ENCODE measurements around the gene RAPGEF1.

The RAPGEF1 gene

DNA sequence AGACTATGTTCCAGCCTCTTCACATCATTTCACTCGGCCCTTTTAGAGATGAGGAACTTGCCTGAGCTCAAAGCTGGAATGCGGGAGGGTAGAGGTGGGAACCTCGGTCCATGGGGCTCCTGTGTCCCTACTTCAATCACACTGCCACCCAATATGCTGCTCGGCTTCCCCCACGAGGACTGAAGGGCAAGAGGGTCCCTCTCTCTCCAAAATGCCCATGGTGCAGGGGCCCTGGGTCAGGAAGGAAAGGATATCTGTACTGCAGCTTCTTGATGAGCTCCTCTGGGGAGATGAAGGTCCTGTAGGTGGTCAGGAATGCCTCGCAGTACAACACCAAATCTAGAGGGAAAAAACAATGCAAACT, 148.0 kb downstream of the RAPGEF1 start:
- no peak for DNase-seq (ENCODE audit: low read depth)
- Histone ChIP-seq H3K9ac (ENCODE audit: low read length) (no peak overlapping the region), H3K27me3 (replicated peaks; ENCODE audit: control insufficient read depth, insufficient read depth, low read length) (no peaks in the 10 kb centered on the region), H3K4me1 (ENCODE audit: control insufficient read depth, insufficient read depth, low read length) (no peaks in the 10 kb centered on the region), H3K4me3 (ENCODE audit: low read length) (no peak overlapping the region), H3K36me3 (ENCODE audit: control insufficient read depth, insufficient read depth, low read length, severe bottlenecking) (peaks cover 69% of the 10 kb centered on the region), H3K9me3 (ENCODE audit: control insufficient read depth, low read length) (no peaks in the 10 kb centered on the region)

DNA sequence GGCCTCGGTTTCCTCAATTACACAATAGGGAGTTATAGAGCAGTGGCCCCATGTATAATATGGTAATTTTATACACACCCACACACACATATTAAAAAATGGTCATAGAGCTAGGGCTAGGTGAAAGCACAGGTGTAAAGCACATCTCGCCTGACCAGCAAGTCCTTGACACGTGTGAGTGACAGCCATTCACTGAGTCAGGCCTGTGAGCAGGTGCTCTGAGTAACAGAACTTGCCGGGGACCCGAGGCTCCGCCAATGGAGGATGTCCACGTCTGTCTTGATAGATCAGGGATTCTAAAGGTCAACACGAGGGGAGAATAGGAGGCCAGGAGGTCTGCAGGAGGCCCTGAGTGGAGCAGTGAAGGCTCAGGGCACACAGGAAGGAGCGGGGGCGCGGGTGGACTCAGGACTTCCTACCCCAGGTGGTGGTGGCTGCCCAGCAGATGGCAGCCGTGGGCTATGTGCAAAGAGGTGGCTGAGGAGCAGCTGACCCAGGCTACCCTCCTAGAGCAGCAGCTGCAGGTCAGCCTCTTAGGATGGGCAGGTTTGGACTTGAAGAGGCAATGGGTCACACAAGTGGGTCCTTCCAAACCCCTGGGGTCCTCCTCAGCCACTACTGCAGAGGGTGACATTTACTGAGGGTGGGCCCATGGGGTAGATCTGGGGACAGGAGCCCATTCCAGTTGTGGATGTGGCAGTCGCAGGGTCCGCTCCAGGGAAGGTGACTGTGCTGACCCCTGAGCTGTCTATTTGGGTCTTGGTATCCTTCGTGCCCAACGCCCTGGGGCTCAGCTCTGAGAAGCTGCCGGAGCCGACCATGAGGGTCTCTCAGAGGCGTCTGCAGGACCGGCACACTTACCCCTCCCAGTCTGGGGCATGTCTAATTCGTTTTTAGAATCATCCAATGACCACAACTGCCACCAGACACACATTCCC, 148.7 kb downstream of the RAPGEF1 start:
- Histone ChIP-seq H3K4me1 (ENCODE audit: control insufficient read depth, insufficient read depth, low read length) (no peaks in the 10 kb centered on the region), H3K27me3 (replicated peaks; ENCODE audit: control insufficient read depth, insufficient read depth, low read length) (no peaks in the 10 kb centered on the region), H3K4me3 (ENCODE audit: low read length) (no peak overlapping the region), H3K9ac (ENCODE audit: low read length) (no peak overlapping the region), H3K9me3 (ENCODE audit: control insufficient read depth, low read length) (no peaks in the 10 kb centered on the region), H3K36me3 (ENCODE audit: control insufficient read depth, insufficient read depth, low read length, severe bottlenecking) (peaks cover 63% of the 10 kb centered on the region)
- DNase-seq (ENCODE audit: low read depth): peak; percentile 91

DNA sequence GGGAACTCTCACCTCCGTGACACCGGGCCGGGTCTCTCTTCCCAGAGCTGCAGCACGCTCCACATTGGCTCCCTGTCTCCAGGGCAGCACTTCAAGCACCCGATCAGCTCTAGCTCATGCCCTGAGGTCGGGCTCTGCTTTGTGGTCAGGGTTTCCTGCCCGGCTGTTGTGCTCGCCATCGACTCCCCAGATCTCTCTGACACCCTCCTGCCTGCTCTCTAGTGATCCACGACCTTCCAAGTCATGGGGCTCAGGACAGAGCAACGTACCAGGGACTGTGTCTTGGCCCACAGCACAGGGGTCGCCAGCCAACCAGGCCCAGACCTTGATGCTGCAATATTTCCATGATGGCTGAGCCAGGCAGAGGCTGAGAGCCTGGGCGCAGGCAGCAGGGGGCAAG, 149.4 kb downstream of the RAPGEF1 start:
- Histone ChIP-seq H3K9me3 (ENCODE audit: control insufficient read depth, low read length) (no peaks in the 10 kb centered on the region), H3K36me3 (ENCODE audit: control insufficient read depth, insufficient read depth, low read length, severe bottlenecking) (peaks cover 58% of the 10 kb centered on the region), H3K4me3 (ENCODE audit: low read length) (no peak overlapping the region), H3K27me3 (replicated peaks; ENCODE audit: control insufficient read depth, insufficient read depth, low read length) (no peaks in the 10 kb centered on the region), H3K4me1 (ENCODE audit: control insufficient read depth, insufficient read depth, low read length) (no peaks in the 10 kb centered on the region), H3K9ac (ENCODE audit: low read length) (no peak overlapping the region)
- no peak for DNase-seq (ENCODE audit: low read depth)

DNA sequence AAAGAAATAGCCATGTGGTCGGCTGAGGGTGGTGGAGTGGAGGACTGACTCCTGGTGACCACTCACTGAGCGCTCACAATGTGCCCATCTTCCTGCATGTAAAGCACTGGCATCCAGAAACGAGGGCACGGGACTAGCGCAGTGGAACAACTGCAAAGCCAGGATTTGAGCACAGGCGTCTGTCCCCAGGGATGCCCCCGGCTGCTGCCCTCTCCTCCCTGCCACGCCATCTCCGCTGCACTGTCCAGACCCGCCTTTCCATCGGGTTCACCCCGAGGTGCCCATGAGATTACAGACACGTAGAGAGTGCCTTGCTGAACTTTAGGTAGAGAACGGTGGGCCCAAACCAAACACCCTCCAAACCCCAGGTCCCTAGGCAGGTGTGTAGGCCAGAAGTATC, 149.9 kb downstream of the RAPGEF1 start:
- Histone ChIP-seq H3K4me3 (ENCODE audit: low read length) (no peak overlapping the region), H3K27me3 (replicated peaks; ENCODE audit: control insufficient read depth, insufficient read depth, low read length) (no peaks in the 10 kb centered on the region), H3K9me3 (ENCODE audit: control insufficient read depth, low read length) (no peaks in the 10 kb centered on the region), H3K4me1 (ENCODE audit: control insufficient read depth, insufficient read depth, low read length) (no peaks in the 10 kb centered on the region), H3K9ac (ENCODE audit: low read length) (no peak overlapping the region), H3K36me3 (ENCODE audit: control insufficient read depth, insufficient read depth, low read length, severe bottlenecking) (peaks cover 59% of the 10 kb centered on the region)
- DNase-seq (ENCODE audit: low read depth): no peak

DNA sequence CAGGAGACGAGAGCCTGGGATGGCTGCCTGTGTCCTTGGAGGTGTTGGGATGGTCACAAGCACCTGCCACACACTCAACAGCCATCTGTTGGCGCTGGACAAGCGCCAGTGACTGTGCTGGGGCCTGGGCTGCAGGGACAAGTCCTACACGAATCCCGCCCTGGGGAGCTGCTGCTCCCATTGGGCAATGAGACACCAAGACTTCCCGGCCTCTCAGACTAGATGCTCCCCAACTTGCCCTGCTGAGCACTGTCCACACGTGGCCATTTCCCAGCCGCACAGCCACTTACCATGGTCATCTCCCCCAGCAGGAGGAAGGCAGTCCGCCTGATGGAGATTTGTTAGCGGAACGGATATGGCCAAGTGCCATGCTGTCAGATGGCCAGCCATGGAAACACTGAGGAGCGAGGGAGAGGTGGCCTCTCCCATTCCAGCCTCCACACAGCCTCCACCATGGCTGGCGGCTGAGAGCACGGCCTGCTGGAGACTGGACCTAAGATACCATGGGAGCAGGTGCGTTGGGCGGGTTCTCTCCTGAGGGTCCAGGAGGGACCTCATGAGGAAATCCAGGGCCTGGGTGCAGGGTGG, 150.7 kb downstream of the RAPGEF1 start:
- Histone ChIP-seq H3K36me3 (ENCODE audit: control insufficient read depth, insufficient read depth, low read length, severe bottlenecking) (peaks cover 59% of the 10 kb centered on the region), H3K9ac (ENCODE audit: low read length) (no peak overlapping the region), H3K4me1 (ENCODE audit: control insufficient read depth, insufficient read depth, low read length) (no peaks in the 10 kb centered on the region), H3K9me3 (ENCODE audit: control insufficient read depth, low read length) (no peaks in the 10 kb centered on the region), H3K27me3 (replicated peaks; ENCODE audit: control insufficient read depth, insufficient read depth, low read length) (no peaks in the 10 kb centered on the region), H3K4me3 (ENCODE audit: low read length) (no peak overlapping the region)
- no peak for DNase-seq (ENCODE audit: low read depth)

DNA sequence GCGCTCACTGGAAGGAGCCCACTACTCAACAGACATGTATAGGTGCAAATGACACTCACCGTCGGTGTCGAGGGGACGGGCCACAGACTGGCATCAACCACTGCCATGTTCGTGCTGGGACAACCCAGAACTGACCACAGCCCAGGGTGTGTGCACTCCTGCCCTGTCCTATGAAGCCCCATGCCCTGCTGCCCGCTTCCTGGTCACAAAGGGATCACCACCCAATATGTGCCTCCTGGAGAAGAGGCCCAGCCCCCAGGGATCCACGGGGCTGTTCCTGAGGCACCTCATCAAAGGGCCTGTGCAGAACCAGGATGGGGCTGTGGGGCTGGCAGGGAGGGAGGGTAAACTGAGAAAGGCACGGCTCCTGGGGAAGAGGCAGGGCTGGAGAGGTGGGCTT, 151.5 kb downstream of the RAPGEF1 start:
- Histone ChIP-seq H3K36me3 (ENCODE audit: control insufficient read depth, insufficient read depth, low read length, severe bottlenecking) (peaks cover 67% of the 10 kb centered on the region), H3K27me3 (replicated peaks; ENCODE audit: control insufficient read depth, insufficient read depth, low read length) (no peaks in the 10 kb centered on the region), H3K4me3 (ENCODE audit: low read length) (no peak overlapping the region), H3K9ac (ENCODE audit: low read length) (no peak overlapping the region), H3K4me1 (ENCODE audit: control insufficient read depth, insufficient read depth, low read length) (no peaks in the 10 kb centered on the region), H3K9me3 (ENCODE audit: control insufficient read depth, low read length) (no peaks in the 10 kb centered on the region)
- DNase-seq (ENCODE audit: low read depth): no peak

DNA sequence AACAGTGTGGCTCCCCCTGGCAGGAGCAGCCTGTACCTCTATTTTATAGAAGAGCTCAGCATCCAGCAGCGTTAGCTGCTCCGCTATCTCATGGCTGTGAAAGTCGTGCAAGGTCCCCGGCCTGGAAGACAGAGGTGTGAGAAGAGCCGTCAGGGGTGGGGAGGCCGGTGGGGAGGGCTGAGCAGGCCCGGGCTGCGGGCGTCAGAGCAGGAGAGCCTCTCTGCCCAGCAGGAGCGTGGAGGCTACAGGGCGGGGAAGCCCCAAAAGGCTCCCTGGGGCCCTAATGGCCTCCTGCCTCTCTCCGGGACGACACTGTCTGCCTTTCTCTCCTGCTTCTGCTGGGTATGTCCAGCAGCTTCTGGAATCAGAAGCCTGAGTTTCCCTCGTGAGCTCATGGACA, 152.0 kb downstream of the RAPGEF1 start:
- H3K4me1 ChIP-seq (ENCODE audit: control insufficient read depth, insufficient read depth, low read length): no peaks in the 10 kb centered on the region
- H3K9me3 ChIP-seq (ENCODE audit: control insufficient read depth, low read length): no peaks in the 10 kb centered on the region
- H3K27me3 ChIP-seq (replicated peaks; ENCODE audit: control insufficient read depth, insufficient read depth, low read length): no peaks in the 10 kb centered on the region
- peaks cover 72% of the 10 kb centered on the region for H3K36me3 ChIP-seq (ENCODE audit: control insufficient read depth, insufficient read depth, low read length, severe bottlenecking)
- H3K9ac ChIP-seq (ENCODE audit: low read length): no peak overlapping the region
- no peak overlapping the region for H3K4me3 ChIP-seq (ENCODE audit: low read length)
- no peak for DNase-seq (ENCODE audit: low read depth)

DNA sequence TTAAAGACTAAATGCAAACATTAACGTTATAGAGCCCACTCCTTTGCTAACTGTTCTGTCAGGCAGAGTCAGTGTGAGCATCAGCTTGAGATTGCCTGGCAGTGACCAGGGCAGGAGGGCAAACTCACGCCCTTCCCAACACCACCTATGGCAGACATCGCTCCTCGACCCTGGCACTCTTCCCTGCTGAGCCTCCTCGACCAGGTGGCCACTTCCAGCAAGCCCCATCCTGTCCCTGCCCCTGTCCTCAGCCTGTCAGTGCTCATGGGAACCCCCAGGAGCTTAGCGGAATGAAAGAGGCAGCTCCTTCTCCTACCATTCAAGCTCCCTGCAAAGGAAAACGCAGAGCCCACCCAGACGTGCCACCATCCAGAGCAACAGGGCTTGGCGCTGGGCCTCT, 152.5 kb downstream of the RAPGEF1 start:
- H3K27me3 ChIP-seq (replicated peaks; ENCODE audit: control insufficient read depth, insufficient read depth, low read length): no peaks in the 10 kb centered on the region
- no peaks in the 10 kb centered on the region for H3K4me1 ChIP-seq (ENCODE audit: control insufficient read depth, insufficient read depth, low read length)
- H3K36me3 ChIP-seq (ENCODE audit: control insufficient read depth, insufficient read depth, low read length, severe bottlenecking): peaks cover 76% of the 10 kb centered on the region
- no peak overlapping the region for H3K4me3 ChIP-seq (ENCODE audit: low read length)
- DNase-seq (ENCODE audit: low read depth): no peak
- H3K9me3 ChIP-seq (ENCODE audit: control insufficient read depth, low read length): no peaks in the 10 kb centered on the region
- H3K9ac ChIP-seq (ENCODE audit: low read length): no peak overlapping the region

DNA sequence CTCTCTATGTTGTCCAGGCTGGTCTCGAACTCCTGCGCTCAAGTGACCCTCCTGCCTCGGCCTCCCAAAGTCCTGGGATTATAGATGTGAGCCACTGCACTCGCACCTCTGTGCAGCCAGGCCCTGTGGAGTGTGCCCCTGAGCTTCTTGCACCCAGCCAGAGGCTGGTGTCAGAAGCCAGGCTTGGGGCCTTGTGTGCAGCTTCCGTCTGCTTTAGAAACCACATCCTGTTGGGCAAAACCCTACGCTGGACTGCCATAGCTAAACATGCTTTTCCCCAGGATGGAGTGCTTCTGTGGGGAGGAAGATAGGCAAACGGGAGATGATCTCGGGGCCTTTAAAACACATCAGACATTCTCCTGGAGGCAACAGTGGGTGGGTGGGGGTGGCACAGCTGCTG, 154.5 kb downstream of the RAPGEF1 start:
- Histone ChIP-seq H3K4me1 (ENCODE audit: control insufficient read depth, insufficient read depth, low read length) (no peaks in the 10 kb centered on the region), H3K4me3 (ENCODE audit: low read length) (no peak overlapping the region), H3K9ac (ENCODE audit: low read length) (no peak overlapping the region), H3K36me3 (ENCODE audit: control insufficient read depth, insufficient read depth, low read length, severe bottlenecking) (peaks cover 72% of the 10 kb centered on the region), H3K27me3 (replicated peaks; ENCODE audit: control insufficient read depth, insufficient read depth, low read length) (no peaks in the 10 kb centered on the region), H3K9me3 (ENCODE audit: control insufficient read depth, low read length) (no peaks in the 10 kb centered on the region)
- DNase-seq (ENCODE audit: low read depth): no peak

DNA sequence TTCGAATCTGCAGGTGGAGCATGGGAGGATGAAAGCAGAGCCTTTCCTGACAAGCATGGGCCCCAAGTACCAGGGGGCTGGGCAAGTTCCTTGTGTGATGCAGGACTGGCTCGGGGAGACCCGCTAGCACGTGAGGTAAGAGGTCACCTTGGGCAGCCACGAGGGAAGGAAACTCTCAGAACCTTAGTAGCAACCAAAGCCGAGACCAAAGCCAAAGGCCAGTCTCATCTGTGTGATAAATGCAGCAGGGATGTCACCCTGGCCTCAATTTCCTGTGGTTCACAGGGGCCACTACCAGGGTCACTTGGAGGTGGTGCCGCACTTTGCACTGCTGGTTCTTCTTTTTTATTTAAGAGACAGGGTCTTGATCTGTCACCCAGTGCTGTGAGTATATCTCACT, 155.0 kb downstream of the RAPGEF1 start:
- Histone ChIP-seq H3K27me3 (replicated peaks; ENCODE audit: control insufficient read depth, insufficient read depth, low read length) (no peaks in the 10 kb centered on the region), H3K9me3 (ENCODE audit: control insufficient read depth, low read length) (no peaks in the 10 kb centered on the region), H3K36me3 (ENCODE audit: control insufficient read depth, insufficient read depth, low read length, severe bottlenecking) (peaks cover 72% of the 10 kb centered on the region), H3K4me1 (ENCODE audit: control insufficient read depth, insufficient read depth, low read length) (no peaks in the 10 kb centered on the region), H3K9ac (ENCODE audit: low read length) (no peak overlapping the region), H3K4me3 (ENCODE audit: low read length) (no peak overlapping the region)
- no peak for DNase-seq (ENCODE audit: low read depth)

DNA sequence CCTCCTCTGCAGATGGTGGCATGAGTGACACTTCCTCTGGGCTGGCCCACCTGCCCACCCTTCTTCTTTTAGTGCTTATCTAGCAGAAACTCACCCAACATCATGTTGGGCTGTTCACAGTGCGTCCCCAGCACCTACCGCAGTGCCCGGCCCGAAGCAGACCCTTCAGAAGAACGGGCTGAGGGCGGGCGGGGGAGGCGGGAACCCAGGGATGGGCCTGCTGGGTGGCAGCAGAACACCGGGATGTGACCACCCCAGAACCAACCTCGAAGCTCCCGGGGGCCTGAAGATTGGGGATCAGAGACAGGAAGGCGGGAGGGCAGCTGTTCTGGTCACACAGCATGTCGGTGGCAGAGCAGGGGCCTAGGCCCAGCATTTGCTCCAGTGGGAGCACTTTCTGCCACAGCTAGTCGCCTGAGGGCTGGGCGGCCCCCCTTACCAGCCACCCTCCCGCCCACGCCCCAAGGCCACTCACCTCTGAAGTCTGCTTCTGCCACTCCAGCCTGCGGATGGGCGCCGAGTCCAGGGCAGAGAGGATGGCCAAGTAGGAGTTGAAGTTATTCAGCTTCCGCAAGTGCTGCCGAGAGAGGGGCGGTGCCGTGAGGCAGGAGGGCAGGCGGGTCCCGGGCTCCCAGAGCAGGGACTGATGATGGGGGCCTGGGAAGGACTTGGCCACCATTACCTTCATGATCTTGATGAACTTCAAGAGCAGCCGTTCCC, 155.9 kb downstream of the RAPGEF1 start:
- Histone ChIP-seq H3K4me3 (ENCODE audit: low read length) (no peak overlapping the region), H3K27me3 (replicated peaks; ENCODE audit: control insufficient read depth, insufficient read depth, low read length) (no peaks in the 10 kb centered on the region), H3K9ac (ENCODE audit: low read length) (no peak overlapping the region), H3K36me3 (ENCODE audit: control insufficient read depth, insufficient read depth, low read length, severe bottlenecking) (peaks cover 74% of the 10 kb centered on the region), H3K4me1 (ENCODE audit: control insufficient read depth, insufficient read depth, low read length) (no peaks in the 10 kb centered on the region), H3K9me3 (ENCODE audit: control insufficient read depth, low read length) (no peaks in the 10 kb centered on the region)
- no peak for DNase-seq (ENCODE audit: low read depth)
